Urinary bladder (tissue), 3 donors: ENCODE results near the gene CCR5AS.

Source experiments
- DNase-seq: peaks from one replicate; pipeline ENCODE4 v3.0.0-alpha.2; 2015; ENCODE audit errors: extremely low spot score
- H3K27ac ChIP-seq: one replicate; pipeline ENCODE4 v1.5.1; 2013; ENCODE audit warnings: low read depth, mild to moderate bottlenecking, moderate library complexity
- H3K36me3 ChIP-seq: one replicate; pipeline ENCODE4 v1.6.1; 2013; ENCODE audit warnings: mild to moderate bottlenecking, moderate library complexity; ENCODE audit not compliant: insufficient read depth
- H3K4me1 ChIP-seq: one replicate; pipeline ENCODE4 v1.6.1; 2013; ENCODE audit warnings: mild to moderate bottlenecking, moderate library complexity; ENCODE audit not compliant: insufficient read depth
- H3K4me3 ChIP-seq: one replicate; pipeline ENCODE4 v1.5.1; 2013; ENCODE audit warnings: low read depth, low read length
- WGBS: extraction: QIAGEN DNeasy Blood & Tissue Kit; methylation state at CpG from one replicate; pipeline ENCODE4 v1.1.7; 2013; 5-methylcytosine and 5-hydroxymethylcytosine counted together
- donor health status: healthy with polysubstance abuse.
- donor health status: healthy.

The CCR5AS gene

GRCh38 chr3:46419816-46420215, 12.9 kb upstream of the CCR5AS start:
- WGBS: 97% methylated on average over 4 of the region's 4 CpGs
- H3K27ac ChIP-seq: no peak overlapping the region
- no peak overlapping the region for H3K4me3 ChIP-seq
- H3K4me1 ChIP-seq: no peaks in the 10 kb centered on the region
- no peak for DNase-seq
- H3K36me3 ChIP-seq: no peaks in the 10 kb centered on the region

GRCh38 chr3:46417841-46418611, 11.2 kb upstream of the CCR5AS start:
- H3K36me3 ChIP-seq: no peaks in the 10 kb centered on the region
- H3K27ac ChIP-seq: no peak overlapping the region
- no peaks in the 10 kb centered on the region for H3K4me1 ChIP-seq
- H3K4me3 ChIP-seq: no peak overlapping the region
- 84% methylated on average over 9 of the region's 9 CpGs for WGBS
- DNase-seq: no peak

GRCh38 chr3:46416811-46417510, 10.1 kb upstream of the CCR5AS start:
- DNase-seq: no peak
- Histone ChIP-seq H3K27ac (no peak overlapping the region), H3K4me1 (no peaks in the 10 kb centered on the region), H3K4me3 (no peak overlapping the region), H3K36me3 (no peaks in the 10 kb centered on the region)
- 74% methylated on average over 7 of the region's 7 CpGs for WGBS

- no peak for DNase-seq
- no peak overlapping the region for H3K27ac ChIP-seq
- 41% methylated on average over 10 of the region's 10 CpGs for WGBS
- H3K36me3 ChIP-seq: no peaks in the 10 kb centered on the region
- H3K4me3 ChIP-seq: no peak overlapping the region
- no peaks in the 10 kb centered on the region for H3K4me1 ChIP-seq
These were observed 9.4 kb upstream of the CCR5AS start for GRCh38 chr3:46416125-46416810.

GRCh38 chr3:46414739-46415138, 7.9 kb upstream of the CCR5AS start:
- 80% methylated on average over 4 of the region's 4 CpGs for WGBS
- no peak for DNase-seq
- H3K27ac ChIP-seq: no peak overlapping the region
- H3K4me3 ChIP-seq: no peak overlapping the region
- H3K36me3 ChIP-seq: no peaks in the 10 kb centered on the region
- no peaks in the 10 kb centered on the region for H3K4me1 ChIP-seq

- no peaks in the 10 kb centered on the region for H3K4me1 ChIP-seq
- H3K36me3 ChIP-seq: no peaks in the 10 kb centered on the region
- DNase-seq: no peak
- 67% methylated on average over 5 of the region's 5 CpGs for WGBS
- H3K27ac ChIP-seq: no peak overlapping the region
- no peak overlapping the region for H3K4me3 ChIP-seq
These were observed 7.1 kb upstream of the CCR5AS start for GRCh38 chr3:46413951-46414350.

GRCh38 chr3:46412786-46413298, 6.0 kb upstream of the CCR5AS start:
- Histone ChIP-seq H3K4me1 (no peaks in the 10 kb centered on the region), H3K36me3 (no peaks in the 10 kb centered on the region), H3K4me3 (no peak overlapping the region), H3K27ac (no peak overlapping the region)
- WGBS: 55% methylated on average over 3 of the region's 3 CpGs
- no peak for DNase-seq

- no peak for DNase-seq
- no peaks in the 10 kb centered on the region for H3K36me3 ChIP-seq
- H3K27ac ChIP-seq: no peak overlapping the region
- no peaks in the 10 kb centered on the region for H3K4me1 ChIP-seq
- no peak overlapping the region for H3K4me3 ChIP-seq
- 69% methylated on average over 2 of the region's 2 CpGs for WGBS
These were observed 4.4 kb upstream of the CCR5AS start for GRCh38 chr3:46411271-46411670.

- DNase-seq: no peak
- H3K36me3 ChIP-seq: no peaks in the 10 kb centered on the region
- no peak overlapping the region for H3K4me3 ChIP-seq
- no peak overlapping the region for H3K27ac ChIP-seq
- no peaks in the 10 kb centered on the region for H3K4me1 ChIP-seq
- WGBS: 92% methylated on average over 2 of the region's 2 CpGs
These were observed 3.8 kb upstream of the CCR5AS start for GRCh38 chr3:46410669-46411068.

GRCh38 chr3:46409739-46410489, 3.0 kb upstream of the CCR5AS start:
- no peak overlapping the region for H3K27ac ChIP-seq
- no peak for DNase-seq
- no peaks in the 10 kb centered on the region for H3K4me1 ChIP-seq
- H3K36me3 ChIP-seq: no peaks in the 10 kb centered on the region
- no peak overlapping the region for H3K4me3 ChIP-seq
- WGBS: 91% methylated on average over 9 of the region's 9 CpGs

GRCh38 chr3:46408853-46409252, 2.0 kb upstream of the CCR5AS start:
- H3K36me3 ChIP-seq: no peaks in the 10 kb centered on the region
- no peak overlapping the region for H3K4me3 ChIP-seq
- DNase-seq: no peak
- 88% methylated on average over 7 of the region's 7 CpGs for WGBS
- no peak overlapping the region for H3K27ac ChIP-seq
- no peaks in the 10 kb centered on the region for H3K4me1 ChIP-seq

GRCh38 chr3:46407970-46408369, 1.1 kb upstream of the CCR5AS start:
- no peaks in the 10 kb centered on the region for H3K36me3 ChIP-seq
- no peak for DNase-seq
- H3K4me1 ChIP-seq: no peaks in the 10 kb centered on the region
- 62% methylated on average over 7 of the region's 7 CpGs for WGBS
- H3K27ac ChIP-seq: no peak overlapping the region
- H3K4me3 ChIP-seq: no peak overlapping the region

GRCh38 chr3:46406443-46406787, 451 bp downstream of the CCR5AS start:
- Histone ChIP-seq H3K4me1 (no peaks in the 10 kb centered on the region), H3K4me3 (no peak overlapping the region), H3K36me3 (no peaks in the 10 kb centered on the region), H3K27ac (peak overlapping the region; percentile 64)
- no peak for DNase-seq
- 75% methylated on average over 4 of the region's 4 CpGs for WGBS
